GM23338 (cell line): ENCODE measurements around the gene TRIB2. TPM values are rescaled to one million over a fixed set of nuclear protein-coding genes. Genes with fewer than 3 reads are reported as not detected.

ENCODE experiments used
- ATAC-seq: fragments of 200-7000 bp; cut with Tn5 transposase; 3 replicates; pipeline ENCODE4 v1.9.1; 2020
- DNase-seq: peaks from one replicate; pipeline ENCODE4 v3.0.0-alpha.2; 2015; ENCODE audit warnings: low spot score
- H2AFZ ChIP-seq: fragments of 200-600 bp; sonication (generic); 2 replicates; pipeline ENCODE4 v1.8.0; 2016; ENCODE audit warnings: antibody characterized with exemption, mild to moderate bottlenecking, moderate library complexity
- H3F3A ChIP-seq: fragments of 200-600 bp; sonication (generic); replicated peaks from 2 replicates; pipeline ENCODE4 v1.8.0; 2017; ENCODE audit warnings: antibody characterized with exemption, mixed run types, low read depth
- H3K27ac ChIP-seq: fragments of 200-600 bp; sonication (generic); 2 replicates; pipeline ENCODE4 v1.6.1; 2016; ENCODE audit warnings: low read depth
- H3K27me3 ChIP-seq: fragments of 200-600 bp; sonication (generic); 2 replicates; pipeline ENCODE4 v1.8.0; 2016; ENCODE audit warnings: mild to moderate bottlenecking, mixed run types, moderate library complexity; ENCODE audit not compliant: insufficient read depth
- H3K36me3 ChIP-seq: fragments of 200-600 bp; sonication (generic); 2 replicates; pipeline ENCODE4 v1.8.0; 2016; ENCODE audit warnings: mild to moderate bottlenecking; ENCODE audit not compliant: insufficient read depth
- H3K4me1 ChIP-seq: fragments of 200-600 bp; sonication (generic); 2 replicates; pipeline ENCODE4 v1.8.0; 2016; ENCODE audit warnings: mild to moderate bottlenecking, moderate library complexity; ENCODE audit not compliant: insufficient read depth
- H3K4me2 ChIP-seq: fragments of 200-600 bp; sonication (generic); 2 replicates; pipeline ENCODE4 v1.7.1; 2017; ENCODE audit warnings: mixed run types
- H3K4me3 ChIP-seq: fragments of 200-600 bp; sonication (generic); 2 replicates; pipeline ENCODE4 v1.6.1; 2016; ENCODE audit warnings: mixed run types
- H3K79me2 ChIP-seq: fragments of 200-600 bp; sonication (generic); replicated peaks from 2 replicates; pipeline ENCODE4 v1.8.0; 2017; ENCODE audit warnings: mild to moderate bottlenecking; ENCODE audit not compliant: insufficient read depth
- H3K9me2 ChIP-seq: fragments of 200-600 bp; sonication (generic); 2 replicates; pipeline ENCODE4 v1.8.0; 2017; ENCODE audit not compliant: insufficient read depth
- H4K20me1 ChIP-seq: fragments of 200-600 bp; sonication (generic); replicated peaks from 2 replicates; pipeline ENCODE4 v1.8.0; 2017; ENCODE audit warnings: mild to moderate bottlenecking; ENCODE audit not compliant: insufficient read depth
- H3K27ac Mint-ChIP-seq: 2 replicates; pipeline ENCODE4 v1.8.0; 2020; ENCODE audit warnings: inconsistent platforms, mild to moderate bottlenecking, moderate library complexity, mixed read lengths
- H3K27me3 Mint-ChIP-seq: 3 replicates; pipeline ENCODE4 v1.8.0; 2022; ENCODE audit warnings: low read depth, mild to moderate bottlenecking, moderate library complexity, mixed read lengths, inconsistent platforms; ENCODE audit not compliant: insufficient read depth, poor library complexity
- H3K36me3 Mint-ChIP-seq: 3 replicates; pipeline ENCODE4 v1.8.0; 2021; ENCODE audit warnings: low read depth, mild to moderate bottlenecking, inconsistent platforms, moderate library complexity, mixed read lengths
- H3K4me1 Mint-ChIP-seq: 3 replicates; pipeline ENCODE4 v1.8.0; 2020; ENCODE audit warnings: mild to moderate bottlenecking, inconsistent platforms, mixed read lengths
- H3K4me3 Mint-ChIP-seq: 3 replicates; pipeline ENCODE4 v1.8.0; 2021; ENCODE audit warnings: moderate library complexity, mild to moderate bottlenecking, inconsistent platforms, mixed read lengths
- H3K9me3 Mint-ChIP-seq: 3 replicates; pipeline ENCODE4 v1.8.0; 2020; ENCODE audit warnings: moderate library complexity, mild to moderate bottlenecking, inconsistent platforms, mixed read lengths
- CREB1 ChIP-seq: fragments of 250-450 bp; sonication (Bioruptor Pico); IDR thresholded peaks from 2 replicates; pipeline ENCODE4 v1.5.0; 2020; ENCODE audit warnings: low read depth, mild to moderate bottlenecking, moderate library complexity
- CTCF ChIP-seq, 2 experiments: fragments of 200-600 bp in 1 of 2; sonication (generic) in 1 of 2; conservative IDR thresholded peaks; 2 replicates each; pipeline versions ENCODE4 v1.5.1 to v1.6.1; 2016 to 2017; ENCODE audit warnings: antibody characterized with exemption in 2 of 2, low read depth in 2 of 2, mild to moderate bottlenecking in 2 of 2, moderate library complexity in 1 of 2
- ETS1 ChIP-seq: IDR thresholded peaks from 2 replicates; pipeline ENCODE4 v1.6.1; 2016; ENCODE audit warnings: antibody characterized with exemption
- EZH2 ChIP-seq: fragments of 200-600 bp; sonication (generic); IDR thresholded peaks from one replicate; pipeline ENCODE4 v1.8.0; 2017; ENCODE audit warnings: antibody characterized with exemption, mild to moderate bottlenecking, low read depth; ENCODE audit not compliant: unreplicated experiment
- EZH2phosphoT487 ChIP-seq: fragments of 200-600 bp; sonication (generic); IDR thresholded peaks from one replicate; pipeline ENCODE4 v1.8.1; 2018; ENCODE audit warnings: antibody characterized with exemption; ENCODE audit not compliant: unreplicated experiment
- JUNB ChIP-seq: IDR thresholded peaks from one replicate; pipeline ENCODE4 v1.6.1; 2016; ENCODE audit warnings: antibody characterized with exemption; ENCODE audit not compliant: unreplicated experiment
- NANOG ChIP-seq: IDR thresholded peaks from 2 replicates; pipeline ENCODE4 v1.6.1; 2016; ENCODE audit warnings: antibody characterized with exemption, borderline replicate concordance
- POLR2AphosphoS5 ChIP-seq: IDR thresholded peaks from 2 replicates; pipeline ENCODE4 v1.6.1; 2016; ENCODE audit warnings: antibody characterized with exemption, low read depth
- REST ChIP-seq: IDR thresholded peaks from one replicate; pipeline ENCODE4 v1.6.1; 2018; ENCODE audit warnings: antibody characterized with exemption; ENCODE audit not compliant: unreplicated experiment
- STAT1 ChIP-seq: IDR thresholded peaks from one replicate; pipeline ENCODE4 v1.6.1; 2016; ENCODE audit warnings: antibody characterized with exemption; ENCODE audit not compliant: unreplicated experiment
- ZNF114 ChIP-seq: fragments of 250-450 bp; sonication (Bioruptor Pico); IDR thresholded peaks from 2 replicates; pipeline ENCODE4 v1.5.0; 2020; ENCODE audit warnings: mild to moderate bottlenecking, moderate library complexity
- ZNF331 ChIP-seq: fragments of 250-450 bp; sonication (Bioruptor Pico); IDR thresholded peaks from 2 replicates; pipeline ENCODE4 v1.5.0; 2020; ENCODE audit warnings: low read depth, mild to moderate bottlenecking, moderate library complexity
- ZNF462 ChIP-seq: fragments of 250-450 bp; sonication (Bioruptor Pico); IDR thresholded peaks from 2 replicates; pipeline ENCODE4 v1.5.0; 2020; ENCODE audit warnings: mild to moderate bottlenecking, moderate library complexity
- polyA plus RNA-seq: library from polyadenylated mRNA; unstranded; fragments of >200 nt; fragmentation: Nextera tagmentation; extraction: Ambion mirVana; gene quantifications from 2 replicates; pipeline ENCODE4 v1.2.1, GENCODE V29; 2016
- total RNA-seq: library from RNA; depleted of rRNA; stranded (reverse); fragments of >200 nt; shearing (Covaris generic); gene quantifications from 2 replicates; pipeline ENCODE4 v1.2.3, GENCODE V29; 2014

The TRIB2 gene
- total and polyA plus RNA-seq, 2 experiments from 2014 or later, result 40.3 to 109 TPM

GRCh38 chr2:12722447-12723316, 5.9 kb downstream of the TRIB2 start:
- H3K36me3 Mint-ChIP-seq, result peaks cover 63% of the 10 kb centered on the region
- no peak overlapping the region for H3K27ac ChIP-seq
- ATAC-seq (no peak), DNase-seq (no peak)
- H3K4me3 ChIP-seq, result no peak overlapping the region
- H2AFZ ChIP-seq, result no peak overlapping the region
- peaks cover 40% of the 10 kb centered on the region for H3K4me1 Mint-ChIP-seq
- peaks cover 22% of the 10 kb centered on the region for H3K27me3 ChIP-seq
- peaks cover 34% of the 10 kb centered on the region for H3K4me1 ChIP-seq
- H3K79me2 ChIP-seq, result peaks cover 97% of the 10 kb centered on the region
- TF ChIP-seq REST (no peak), CTCF (conservative IDR thresholded peaks at IDR 0.05; ENCODE audit: low read depth in 2 of 2) (no peak; a peak in 1 of 4 replicates), JUNB (no peak), NANOG (no peak), CREB1 (CRISPR knock-in tag) (no peak), EZH2phosphoT487 (no peak), ZNF462 (CRISPR knock-in tag) (no peak), ZNF331 (CRISPR knock-in tag) (no peak), EZH2 (no peak), POLR2AphosphoS5 (no peak), ETS1 (no peak), ZNF114 (CRISPR knock-in tag) (no peak), STAT1 (no peak)
- H3K4me2 ChIP-seq, result 0 out of 2 replicates have a peak overlapping the region, but pooled peaks have one; percentile 92
- H3K9me3 Mint-ChIP-seq, result no peaks in the 10 kb centered on the region
- peaks cover 26% of the 10 kb centered on the region for H3K36me3 ChIP-seq
- peak overlapping the region; percentile 13; the same call in 1 of the 3 replicates for H3K4me3 Mint-ChIP-seq
- H3K27me3 Mint-ChIP-seq, result peaks cover 3% of the 10 kb centered on the region
- no peaks in the 10 kb centered on the region for H3F3A ChIP-seq
- no peak overlapping the region; the same call in 1 of the 2 replicates for H3K27ac Mint-ChIP-seq
- H3K9me2 ChIP-seq, result no peaks in the 10 kb centered on the region
- peaks cover 33% of the 10 kb centered on the region for H4K20me1 ChIP-seq
